PC-9 (cell line): ENCODE measurements around the gene ANXA6. TPM values are rescaled to one million over a fixed set of nuclear protein-coding genes. Genes with fewer than 3 reads are reported as not detected.
A peak's percentile ranks its signal among the peaks of the same experiment; 100 is the strongest.

Source experiments
- BruUV-seq: library from RNA; stranded (reverse); fragments of 400-500 nt; replicated peaks from 2 replicates; lab custom pipeline; 2021; lab: Mats Ljungman, UMichigan
- CTCF ChIA-PET: fragments of 300-600 bp; sonication (Branson Sonifier 250); formaldehyde crosslinking; loops from one replicate; lab custom pipeline; 2022; ENCODE audit warnings: antibody characterized with exemption; lab: Charles Lee
- POLR2A ChIA-PET: fragments of 300-600 bp; sonication (Branson Sonifier 250); formaldehyde crosslinking; loops from one replicate; lab custom pipeline; 2022; ENCODE audit warnings: antibody characterized with exemption; ENCODE audit not compliant: unreplicated experiment; lab: Charles Lee
- DNase-seq, 2 experiments: peaks; one replicate each; pipeline versions ENCODE4 v3.0.0 to v3.0.0-alpha.2; 2015 to 2022; ENCODE audit warnings: mixed read lengths in 1 of 2
- H2AFZ ChIP-seq: fragments of 200-600 bp; sonication (generic); 2 replicates; pipeline ENCODE4 v1.8.1; 2017; ENCODE audit warnings: antibody characterized with exemption
- H3F3A ChIP-seq: fragments of 200-600 bp; sonication (generic); 2 replicates; pipeline ENCODE4 v1.8.1; 2017; ENCODE audit warnings: antibody characterized with exemption, mild to moderate bottlenecking, low read depth; ENCODE audit not compliant: insufficient read depth
- H3K27ac ChIP-seq: fragments of 200-600 bp; sonication (generic); 2 replicates; pipeline ENCODE4 v1.6.1; 2016; ENCODE audit warnings: mixed run types
- H3K27me3 ChIP-seq: fragments of 200-600 bp; sonication (generic); 2 replicates; pipeline ENCODE4 v1.6.1; 2016; ENCODE audit warnings: low read depth, mixed run types; ENCODE audit not compliant: insufficient read depth
- H3K36me3 ChIP-seq: fragments of 200-600 bp; sonication (generic); 2 replicates; pipeline ENCODE4 v1.6.1; 2016; ENCODE audit warnings: low read depth, mixed run types
- H3K4me1 ChIP-seq: fragments of 200-600 bp; sonication (generic); replicated peaks from 2 replicates; pipeline ENCODE4 v1.6.1; 2016; ENCODE audit warnings: mixed run types; ENCODE audit not compliant: insufficient read depth
- H3K4me2 ChIP-seq: fragments of 200-600 bp; sonication (generic); 2 replicates; pipeline ENCODE4 v1.6.1; 2017; ENCODE audit warnings: mixed run types
- H3K4me3 ChIP-seq: fragments of 200-600 bp; sonication (generic); 2 replicates; pipeline ENCODE4 v1.6.1; 2016; ENCODE audit warnings: mixed run types
- H3K79me2 ChIP-seq: fragments of 200-600 bp; sonication (generic); 2 replicates; pipeline ENCODE4 v1.6.1; 2017; ENCODE audit warnings: low read depth, mixed run types
- H3K9me2 ChIP-seq: fragments of 200-600 bp; sonication (generic); 2 replicates; pipeline ENCODE4 v1.8.1; 2017; ENCODE audit warnings: mild to moderate bottlenecking; ENCODE audit not compliant: insufficient read depth
- H3K9me3 ChIP-seq: fragments of 200-600 bp; sonication (generic); 2 replicates; pipeline ENCODE4 v1.8.1; 2016; ENCODE audit warnings: low read depth; ENCODE audit not compliant: insufficient read depth
- H4K20me1 ChIP-seq: fragments of 200-600 bp; sonication (generic); 2 replicates; pipeline ENCODE4 v1.8.1; 2017; ENCODE audit not compliant: insufficient read depth
- EZH2 ChIP-seq: fragments of 200-600 bp; sonication (generic); IDR thresholded peaks from 2 replicates; pipeline ENCODE4 v1.8.0; 2017; ENCODE audit warnings: antibody characterized with exemption, low read depth
- intact Hi-C: fragments of 100-400 bp; cut with micrococcal nuclease; formaldehyde crosslinking; loops from one replicate; pipeline ENCODE4 v1.10.0; 2022; ENCODE audit not compliant: unreplicated experiment
- total RNA-seq: library from RNA; stranded (reverse); gene quantifications from 2 replicates; pipeline ENCODE4 v1.2.3, GENCODE V29; 2021
- TF ChIP-seq, protein P1 (sequence below): fragments of 200-600 bp; sonication (generic); conservative IDR thresholded peaks from 2 replicates; pipeline ENCODE4 v1.6.1; 2017; ENCODE audit warnings: mixed run types, antibody characterized with exemption, mild to moderate bottlenecking, moderate library complexity

Gene ANXA6
- total RNA-seq, 1 experiment from 2014 or later, result 22.4 TPM

DNA sequence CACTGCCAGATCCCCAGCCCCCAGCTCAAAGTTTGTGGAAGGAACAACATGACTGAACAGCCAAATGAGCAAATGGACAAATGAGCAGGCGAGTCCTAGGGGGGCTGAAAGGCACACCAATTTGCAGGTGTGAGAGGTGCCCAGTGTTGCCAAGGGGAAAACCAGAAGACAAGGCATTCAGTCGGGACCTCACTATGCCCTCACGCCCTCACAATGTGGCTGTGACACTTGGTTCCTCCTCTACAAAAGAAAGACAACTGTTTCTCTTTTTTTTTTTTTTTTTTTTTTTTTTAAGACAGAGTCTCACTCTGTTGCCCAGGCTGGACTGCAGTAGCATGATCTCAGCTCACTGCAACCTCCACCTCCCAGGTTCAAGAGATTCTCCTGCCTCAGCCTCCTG lies 104.7 kb downstream of the ANXA6 start:
- H3K4me3 ChIP-seq, result no peak overlapping the region
- TF ChIP-seq, protein P1, sequence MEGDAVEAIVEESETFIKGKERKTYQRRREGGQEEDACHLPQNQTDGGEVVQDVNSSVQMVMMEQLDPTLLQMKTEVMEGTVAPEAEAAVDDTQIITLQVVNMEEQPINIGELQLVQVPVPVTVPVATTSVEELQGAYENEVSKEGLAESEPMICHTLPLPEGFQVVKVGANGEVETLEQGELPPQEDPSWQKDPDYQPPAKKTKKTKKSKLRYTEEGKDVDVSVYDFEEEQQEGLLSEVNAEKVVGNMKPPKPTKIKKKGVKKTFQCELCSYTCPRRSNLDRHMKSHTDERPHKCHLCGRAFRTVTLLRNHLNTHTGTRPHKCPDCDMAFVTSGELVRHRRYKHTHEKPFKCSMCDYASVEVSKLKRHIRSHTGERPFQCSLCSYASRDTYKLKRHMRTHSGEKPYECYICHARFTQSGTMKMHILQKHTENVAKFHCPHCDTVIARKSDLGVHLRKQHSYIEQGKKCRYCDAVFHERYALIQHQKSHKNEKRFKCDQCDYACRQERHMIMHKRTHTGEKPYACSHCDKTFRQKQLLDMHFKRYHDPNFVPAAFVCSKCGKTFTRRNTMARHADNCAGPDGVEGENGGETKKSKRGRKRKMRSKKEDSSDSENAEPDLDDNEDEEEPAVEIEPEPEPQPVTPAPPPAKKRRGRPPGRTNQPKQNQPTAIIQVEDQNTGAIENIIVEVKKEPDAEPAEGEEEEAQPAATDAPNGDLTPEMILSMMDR, result no peak
- no peak for TF ChIP-seq EZH2
- intact Hi-C loops, result no loop called here
- no peaks in the 10 kb centered on the region for H3F3A ChIP-seq
- no peak overlapping the region for H3K27ac ChIP-seq
- H3K9me3 ChIP-seq, result no peaks in the 10 kb centered on the region
- DNase-seq, result no peak
- H3K36me3 ChIP-seq, result peaks cover 13% of the 10 kb centered on the region
- peaks cover 25% of the 10 kb centered on the region for H3K4me1 ChIP-seq
- no peak overlapping the region for H2AFZ ChIP-seq
- no peaks in the 10 kb centered on the region for H4K20me1 ChIP-seq
- BruUV-seq, result no TSS peak
- ChIA-PET POLR2A (no interaction called here), CTCF (interaction anchor here (0.6 to 4.9 kb wide), 4 partner anchors 29 to 110 kb away, joined by 3 to 48 read pairs (median 3); no protein-coding TSS in a partner anchor)
- no peak overlapping the region for H3K4me2 ChIP-seq
- H3K27me3 ChIP-seq, result no peaks in the 10 kb centered on the region
- H3K9me2 ChIP-seq, result no peaks in the 10 kb centered on the region
- no peaks in the 10 kb centered on the region for H3K79me2 ChIP-seq

DNA sequence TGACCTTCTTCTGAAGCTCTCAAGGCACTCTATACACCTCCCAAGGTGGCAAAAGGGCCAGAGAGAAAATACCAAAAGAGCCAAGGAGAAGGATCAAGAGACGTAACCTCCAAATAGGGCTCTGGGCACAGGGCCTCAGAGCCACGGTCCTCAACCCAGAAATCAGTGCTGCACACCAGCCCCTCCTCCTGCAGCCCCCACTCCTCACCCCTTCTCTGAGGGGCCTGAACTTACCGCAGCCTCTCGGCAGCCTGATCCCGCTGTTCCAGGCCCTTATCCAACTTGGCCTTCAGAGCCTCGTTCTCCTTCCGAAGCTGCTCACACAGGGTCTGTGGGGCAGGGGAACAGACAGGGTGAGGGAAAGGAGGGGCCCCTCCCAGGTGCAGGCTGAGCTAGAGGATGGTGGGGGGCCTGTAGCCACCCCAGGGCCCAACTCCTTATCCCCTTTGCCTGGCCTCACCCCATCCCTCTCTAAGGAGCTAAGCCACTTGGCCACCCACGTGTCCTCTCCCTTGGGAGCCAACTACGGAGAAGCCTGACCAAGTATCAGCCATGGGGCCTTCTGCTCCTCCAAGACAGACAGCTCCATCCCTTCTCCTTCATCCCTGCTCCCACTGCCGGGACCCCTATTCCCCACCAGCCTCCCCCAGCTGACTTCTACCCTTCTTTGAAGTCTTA lies 105.5 kb downstream of the ANXA6 start:
- Histone ChIP-seq H3K9me2 (no peaks in the 10 kb centered on the region), H3K79me2 (no peaks in the 10 kb centered on the region), H3K36me3 (peaks cover 13% of the 10 kb centered on the region), H3K27me3 (no peaks in the 10 kb centered on the region), H3K9me3 (no peaks in the 10 kb centered on the region), H3K27ac (no peak overlapping the region), H4K20me1 (no peaks in the 10 kb centered on the region), H3K4me3 (no peak overlapping the region), H3F3A (no peaks in the 10 kb centered on the region), H2AFZ (no peak overlapping the region), H3K4me2 (no peak overlapping the region), H3K4me1 (peaks cover 25% of the 10 kb centered on the region)
- TF ChIP-seq, protein P1, result no peak; the same call in 1 of the 2 replicates
- no peak for TF ChIP-seq EZH2
- no peak for DNase-seq
- POLR2A ChIA-PET, result interaction anchor here (0.5 kb wide), 1 partner anchor 62 kb away, joined by 5 read pairs; no protein-coding TSS in a partner anchor
- intact Hi-C loops, result loop anchor here (1.0 kb wide), 2 partner anchors 63 to 112 kb away; no protein-coding TSS in a partner anchor
- CTCF ChIA-PET, result interaction anchor here (0.6 to 4.9 kb wide), 9 partner anchors 31 to 113 kb away, joined by 3 to 48 read pairs (median 3); no protein-coding TSS in a partner anchor
- no TSS peak for BruUV-seq

DNA sequence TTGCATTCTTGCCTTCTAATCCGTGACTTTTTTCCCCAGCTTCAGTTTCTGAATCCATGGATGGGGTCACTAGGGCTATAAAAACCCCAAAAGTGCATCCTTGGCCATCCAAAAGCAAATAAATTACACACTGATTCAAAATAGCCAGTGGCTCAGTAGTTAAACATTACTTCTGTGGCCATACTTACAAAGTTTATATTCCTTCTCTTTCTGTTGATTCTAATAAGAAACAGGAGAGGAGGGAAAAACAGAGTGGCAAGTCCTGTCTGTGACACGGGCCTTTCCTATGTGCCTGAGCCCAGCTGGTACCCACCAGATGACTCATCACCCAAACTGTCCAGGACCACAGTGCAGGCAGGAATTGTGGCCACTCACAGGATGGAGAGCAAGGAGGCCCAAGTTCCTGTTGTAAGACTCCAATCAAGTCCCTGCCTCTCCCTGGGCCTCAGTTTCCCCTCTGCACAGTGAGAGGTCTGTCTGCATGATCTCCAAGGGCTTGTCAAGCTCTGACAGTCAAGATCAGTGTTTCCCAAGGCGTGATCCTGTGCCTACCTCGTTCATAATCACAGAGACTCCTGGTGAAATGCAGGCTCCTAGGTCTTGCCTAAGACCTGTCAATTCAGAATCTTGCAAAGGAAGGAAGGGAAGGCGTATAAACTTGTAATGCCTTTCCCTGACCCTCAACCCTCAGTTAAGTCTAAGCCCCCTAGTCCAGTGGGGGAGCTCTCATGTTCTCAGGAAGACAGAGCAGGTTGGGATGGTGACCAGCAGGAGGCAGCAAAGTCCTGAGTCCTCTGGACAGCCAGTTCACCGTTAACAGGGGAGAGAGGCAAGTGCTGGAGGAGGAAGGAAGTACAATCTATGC lies 106.3 kb downstream of the ANXA6 start:
- H3K36me3 ChIP-seq, result peaks cover 13% of the 10 kb centered on the region
- POLR2A ChIA-PET, result interaction anchor here (0.5 kb wide), 2 partner anchors 63 to 596 kb away, joined by 5 to 52 read pairs; no protein-coding TSS in a partner anchor
- H3K9me3 ChIP-seq, result no peaks in the 10 kb centered on the region
- H3K9me2 ChIP-seq, result no peaks in the 10 kb centered on the region
- no peaks in the 10 kb centered on the region for H4K20me1 ChIP-seq
- intact Hi-C loops, result loop anchor here (1.0 kb wide), 2 partner anchors 64 to 113 kb away; no protein-coding TSS in a partner anchor
- H3K27ac ChIP-seq, result no peak overlapping the region
- H3K79me2 ChIP-seq, result no peaks in the 10 kb centered on the region
- H3K4me2 ChIP-seq, result no peak overlapping the region
- H3K4me1 ChIP-seq, result peaks cover 25% of the 10 kb centered on the region
- H3K4me3 ChIP-seq, result no peak overlapping the region
- no peaks in the 10 kb centered on the region for H3K27me3 ChIP-seq
- H2AFZ ChIP-seq, result no peak overlapping the region
- DNase-seq, result peak; percentile 59 to 65
- no peak for TF ChIP-seq EZH2
- TF ChIP-seq, protein P1, result peak; percentile 92
- H3F3A ChIP-seq, result no peaks in the 10 kb centered on the region
- CTCF ChIA-PET, result interaction anchor here (0.6 to 4.9 kb wide), 13 partner anchors 20 to 643 kb away, joined by 3 to 48 read pairs (median 4); no protein-coding TSS in a partner anchor
- no TSS peak for BruUV-seq
